LNCAP (cell line): ENCODE data around the gene HS3ST3A1.

Experiments
- CTCF ChIP-seq: fragments of 450-650 bp; IDR thresholded peaks from 2 replicates; pipeline ENCODE4 v1.5.1; 2017; ENCODE audit warnings: mild to moderate bottlenecking

HS3ST3A1 gene

GRCh38 chr17:13616031-13616430, 14.3 kb upstream of the HS3ST3A1 start:
- TF ChIP-seq CTCF: no peak

- no peak for TF ChIP-seq CTCF
These were observed 8.2 kb upstream of the HS3ST3A1 start for GRCh38 chr17:13609941-13610340.

- TF ChIP-seq CTCF: no peak
These were observed 380 bp downstream of the HS3ST3A1 start for GRCh38 chr17:13601322-13601775.

- no peak for TF ChIP-seq CTCF
These were observed 1.0 kb downstream of the HS3ST3A1 start for GRCh38 chr17:13600475-13601321.

- TF ChIP-seq CTCF: no peak
These were observed 1.9 kb downstream of the HS3ST3A1 start for GRCh38 chr17:13599864-13600263.

- TF ChIP-seq CTCF: no peak
These were observed 2.6 kb downstream of the HS3ST3A1 start for GRCh38 chr17:13599168-13599577.

- TF ChIP-seq CTCF: no peak
These were observed 3.2 kb downstream of the HS3ST3A1 start for GRCh38 chr17:13598353-13599167.
